Uterus (tissue), 4 donors: ENCODE results near the gene PAQR8. TPM values are rescaled to one million over a fixed set of nuclear protein-coding genes. Genes with fewer than 3 reads are reported as not detected.

ENCODE experiments used
- DNase-seq, 2 donors: peaks; one replicate each; pipeline ENCODE4 v3.0.0-alpha.2; 2019 to 2020
- H3K27ac ChIP-seq, 2 donors: fragments of 200-600 bp; sonication (generic); 1 replicate in 1 of 2; 2 replicates in 1 of 2; pipeline ENCODE4 v1.5.1; 2016 to 2018
- H3K27me3 ChIP-seq, 2 donors: fragments of 200-600 bp; sonication (generic); one replicate each; pipeline ENCODE4 v1.5.1; 2018 to 2019; ENCODE audit warnings: control low read depth in 1 of 2
- H3K36me3 ChIP-seq, 2 donors: fragments of 200-600 bp; sonication (generic); one replicate each; pipeline ENCODE4 v1.5.1; 2019; ENCODE audit warnings: control low read depth in 1 of 2
- H3K4me1 ChIP-seq, 2 donors: fragments of 200-600 bp; sonication (generic); one replicate each; pipeline ENCODE4 v1.5.1; 2018 to 2019; ENCODE audit warnings: control low read depth in 1 of 2
- H3K4me3 ChIP-seq, 2 donors: fragments of 200-600 bp; sonication (generic); 1 replicate in 1 of 2; 2 replicates in 1 of 2; pipeline ENCODE4 v1.5.1; 2018 to 2019; ENCODE audit warnings: mild to moderate bottlenecking in 1 of 2
- H3K9me3 ChIP-seq, 2 donors: fragments of 200-600 bp; sonication (generic); one replicate each; pipeline ENCODE4 v1.5.1; 2019; ENCODE audit warnings: control low read depth in 1 of 2
- CTCF ChIP-seq, 4 experiments: fragments of 200-600 bp in 2 of 4; fragments of 450-650 bp in 2 of 4; sonication (generic) in 2 of 4; IDR thresholded peaks; one replicate each; pipeline ENCODE4 v1.5.1; 2016 to 2019; ENCODE audit warnings: antibody characterized with exemption in 4 of 4, mild to moderate bottlenecking in 2 of 4, moderate library complexity in 1 of 4
- POLR2A ChIP-seq, 2 donors: fragments of 450-650 bp; IDR thresholded peaks; one replicate each; pipeline ENCODE4 v1.6.1; 2016; ENCODE audit warnings: antibody characterized with exemption in 2 of 2, mild to moderate bottlenecking in 1 of 2, moderate library complexity in 1 of 2
- intact Hi-C: fragments of 100-400 bp; cut with DNase I; formaldehyde crosslinking; loops from one replicate; pipeline ENCODE4 v1.15.1; 2023; ENCODE audit warnings: low total_unique reads
- total RNA-seq, 4 donors: library from RNA; depleted of rRNA in 3 of 4; stranded (reverse); fragments of >200 nt in 3 of 4; gene quantifications; one replicate each; pipeline versions ENCODE4 v1.1.0 to v1.2.4, GENCODE V29; 2014 to 2023
- donor health status: DM: yes; HTN: yes; CAD: no.

Gene PAQR8
- total RNA-seq = 10 to 100 TPM; 12.3 to 24.7 (median 13.9) TPM

GRCh38 chr6:52361945-52362442 lies at the start of gene PAQR8:
Gene PAQR8, plus strand, starts transcription at chr6:52362151. Its CDS starts 41,063 bp downstream, at chr6:52403214.
- peak in 1 of 4 experiments; percentile 46 for TF ChIP-seq CTCF (IDR thresholded peaks at IDR 0.05)
- TF ChIP-seq POLR2A (IDR thresholded peaks at IDR 0.05) = peak; percentile 45 to 77
- H3K27ac ChIP-seq = peak within 1 kb of the TSS; percentile 81
- no peaks in the 10 kb centered on the region for H3K27me3 ChIP-seq
- peak; percentile 63 to 82 for DNase-seq
- intact Hi-C loops = no loop called here
- H3K36me3 ChIP-seq = no peaks in the 10 kb centered on the region
- peaks cover 0 to 6% of the 10 kb centered on the region in 2 donors for H3K4me1 ChIP-seq
- no peaks in the 10 kb centered on the region for H3K9me3 ChIP-seq
- peak within 1 kb of the TSS; percentile 66 to 69 for H3K4me3 ChIP-seq

- Histone ChIP-seq H3K27me3 (no peaks in the 10 kb centered on the region), H3K4me1 (no peaks in the 10 kb centered on the region), H3K4me3 (no peak overlapping the region), H3K27ac (no peak overlapping the region), H3K9me3 (no peaks in the 10 kb centered on the region), H3K36me3 (no peaks in the 10 kb centered on the region)
- intact Hi-C loops = no loop called here
- DNase-seq = no peak
- TF ChIP-seq POLR2A (IDR thresholded peaks at IDR 0.05) (no peak), CTCF (IDR thresholded peaks at IDR 0.05) (no peak)
These were observed 49.5 kb upstream of the PAQR8 start for GRCh38 chr6:52312461-52312860.

GRCh38 chr6:52314752-52315151 lies 47.2 kb upstream of the PAQR8 start:
- intact Hi-C loops = no loop called here

GRCh38 chr6:52317211-52317610 lies 44.7 kb upstream of the PAQR8 start:
- H3K27ac ChIP-seq = no peak overlapping the region
- H3K4me3 ChIP-seq = no peak overlapping the region
- no peaks in the 10 kb centered on the region for H3K4me1 ChIP-seq
- no peaks in the 10 kb centered on the region for H3K36me3 ChIP-seq
- H3K9me3 ChIP-seq = no peaks in the 10 kb centered on the region
- TF ChIP-seq CTCF (IDR thresholded peaks at IDR 0.05) (no peak), POLR2A (IDR thresholded peaks at IDR 0.05) (no peak)
- no peaks in the 10 kb centered on the region for H3K27me3 ChIP-seq
- DNase-seq = no peak
- intact Hi-C loops = no loop called here

More at GRCh38 chr6:52314752-52315151, 47.2 kb upstream of the PAQR8 start:
- DNase-seq = no peak
- Histone ChIP-seq H3K4me1 (no peaks in the 10 kb centered on the region), H3K36me3 (no peaks in the 10 kb centered on the region), H3K9me3 (no peaks in the 10 kb centered on the region), H3K27ac (no peak overlapping the region), H3K27me3 (no peaks in the 10 kb centered on the region), H3K4me3 (no peak overlapping the region)
- TF ChIP-seq POLR2A (IDR thresholded peaks at IDR 0.05) = no peak
- no peak for TF ChIP-seq CTCF (IDR thresholded peaks at IDR 0.05)

GRCh38 chr6:52317841-52318581 lies 43.9 kb upstream of the PAQR8 start:
- Histone ChIP-seq H3K9me3 (no peaks in the 10 kb centered on the region), H3K27ac (no peak overlapping the region), H3K36me3 (no peaks in the 10 kb centered on the region), H3K27me3 (no peaks in the 10 kb centered on the region), H3K4me3 (no peak overlapping the region), H3K4me1 (no peaks in the 10 kb centered on the region)
- no peak for TF ChIP-seq CTCF (IDR thresholded peaks at IDR 0.05)
- no peak for TF ChIP-seq POLR2A (IDR thresholded peaks at IDR 0.05)
- DNase-seq = no peak
- intact Hi-C loops = no loop called here
